CD14-positive monocyte (primary cell): ENCODE measurements around the gene PTPN7. TPM values are rescaled to one million over a fixed set of nuclear protein-coding genes. Genes with fewer than 3 reads are reported as not detected.

Experiments used
- DNase-seq, 3 donors: peaks; one replicate each; pipeline ENCODE4 v3.0.0-alpha.2; 2011 to 2022
- H2AFZ ChIP-seq: 2 replicates; pipeline ENCODE4 v1.6.0; 2012; ENCODE audit warnings: mild to moderate bottlenecking, low read depth, low read length, inconsistent platforms; ENCODE audit not compliant: insufficient read depth, poor library complexity, severe bottlenecking
- H3K27ac ChIP-seq, 2 donors: 1 replicate in 1 of 2; 2 replicates in 1 of 2; pipeline ENCODE4 v1.5.1; 2012 to 2013; ENCODE audit warnings: low read length in 2 of 2, control low read depth in 1 of 2, inconsistent platforms in 1 of 2, low read depth in 1 of 2, mild to moderate bottlenecking in 1 of 2
- H3K27me3 ChIP-seq, 2 donors: one replicate each; pipeline versions ENCODE4 v1.6.0 to v1.6.1; 2011 to 2013; ENCODE audit warnings: low read length in 2 of 2; ENCODE audit not compliant: control insufficient read depth in 2 of 2, insufficient read depth in 2 of 2
- H3K36me3 ChIP-seq, 2 donors: replicated peaks in 1 of 2; 1 replicate in 1 of 2; 2 replicates in 1 of 2; pipeline versions ENCODE4 v1.5.1 to v1.6.1; 2012 to 2013; ENCODE audit warnings: low read length in 2 of 2, control low read depth in 1 of 2, inconsistent platforms in 1 of 2, mild to moderate bottlenecking in 1 of 2; ENCODE audit not compliant: insufficient read depth in 2 of 2, control insufficient read depth in 1 of 2
- H3K4me1 ChIP-seq, 2 donors: 1 replicate in 1 of 2; 2 replicates in 1 of 2; pipeline versions ENCODE4 v1.5.1 to v1.6.1; 2012 to 2013; ENCODE audit warnings: low read length in 2 of 2, control low read depth in 1 of 2, inconsistent platforms in 1 of 2, mild to moderate bottlenecking in 1 of 2, moderate library complexity in 1 of 2; ENCODE audit not compliant: insufficient read depth in 2 of 2, control insufficient read depth in 1 of 2
- H3K4me2 ChIP-seq: replicated peaks from 2 replicates; pipeline ENCODE3; 2012; ENCODE audit warnings: low read length, moderate library complexity, mild to moderate bottlenecking; ENCODE audit not compliant: poor library complexity, severe bottlenecking; ENCODE audit errors: extremely low read depth
- H3K4me3 ChIP-seq, 3 experiments: fragments of 200-600 bp in 1 of 3; sonication (generic) in 1 of 3; replicated peaks in 1 of 3; 1 replicate in 2 of 3; 2 replicates in 1 of 3; pipeline ENCODE4 v1.5.1; 2011 to 2013; ENCODE audit warnings: low read length in 3 of 3, mild to moderate bottlenecking in 3 of 3, control low read depth in 2 of 3, low read depth in 2 of 3, inconsistent platforms in 1 of 3, moderate library complexity in 1 of 3
- H3K79me2 ChIP-seq: 2 replicates; pipeline ENCODE4 v1.6.0; 2012; ENCODE audit warnings: mild to moderate bottlenecking, control low read depth, inconsistent platforms, low read length, moderate library complexity; ENCODE audit not compliant: insufficient read depth
- H3K9ac ChIP-seq: 2 replicates; pipeline ENCODE4 v1.6.0; 2017; ENCODE audit warnings: low read length, mild to moderate bottlenecking; ENCODE audit not compliant: insufficient read depth, poor library complexity, severe bottlenecking
- H3K9me3 ChIP-seq, 2 donors: replicated peaks in 1 of 2; 1 replicate in 1 of 2; 2 replicates in 1 of 2; pipeline versions ENCODE4 v1.5.1 to v1.6.1; 2012 to 2013; ENCODE audit warnings: low read length in 2 of 2, control low read depth in 1 of 2; ENCODE audit not compliant: control insufficient read depth in 1 of 2, insufficient read depth in 1 of 2
- H4K20me1 ChIP-seq: 2 replicates; pipeline ENCODE4 v1.6.0; 2012; ENCODE audit warnings: mild to moderate bottlenecking, low read length, control low read depth, moderate library complexity; ENCODE audit not compliant: insufficient read depth
- H3K27ac Mint-ChIP-seq, 7 donors: one replicate each; pipeline ENCODE4 v1.8.0; 2020; ENCODE audit warnings: mild to moderate bottlenecking in 7 of 7, mixed read lengths in 7 of 7, moderate library complexity in 6 of 7, inconsistent platforms in 2 of 7
- H3K27me3 Mint-ChIP-seq, 3 donors: one replicate each; pipeline ENCODE4 v1.8.0; 2021 to 2022; ENCODE audit warnings: low read depth in 3 of 3, mild to moderate bottlenecking in 3 of 3, mixed read lengths in 3 of 3, moderate library complexity in 3 of 3, inconsistent platforms in 1 of 3
- H3K36me3 Mint-ChIP-seq, 2 donors: one replicate each; pipeline ENCODE4 v1.8.0; 2020; ENCODE audit warnings: mixed read lengths in 2 of 2, inconsistent platforms in 1 of 2, mild to moderate bottlenecking in 1 of 2
- H3K4me1 Mint-ChIP-seq: one replicate; pipeline ENCODE4 v1.8.0; 2020; ENCODE audit warnings: mild to moderate bottlenecking, mixed read lengths
- H3K4me3 Mint-ChIP-seq, 2 donors: one replicate each; pipeline ENCODE4 v1.8.0; 2020; ENCODE audit warnings: mild to moderate bottlenecking in 2 of 2, mixed read lengths in 2 of 2, moderate library complexity in 1 of 2
- H3K9me3 Mint-ChIP-seq, 7 donors: one replicate each; pipeline ENCODE4 v1.8.0; 2020 to 2022; ENCODE audit warnings: mixed read lengths in 7 of 7, mild to moderate bottlenecking in 6 of 7, moderate library complexity in 6 of 7, inconsistent platforms in 2 of 7
- CTCF ChIP-seq: fragments of 200-600 bp; IDR thresholded peaks from one replicate; pipeline ENCODE4 v1.8.0; 2022; ENCODE audit warnings: antibody characterized with exemption, mild to moderate bottlenecking
- WGBS: methylation state at CpG from one replicate; pipeline ENCODE4 v1.1.5; 2013; ENCODE audit warnings: missing lambda C conversion rate; ENCODE audit not compliant: insufficient coverage; 5-methylcytosine and 5-hydroxymethylcytosine counted together
- intact Hi-C, 2 donors: fragments of 100-400 bp; cut with micrococcal nuclease; formaldehyde crosslinking; loops; one replicate each; pipeline versions ENCODE4 v1.15.0 to v1.15.1; 2023
- polyA plus RNA-seq, 3 donors: library from polyadenylated mRNA; depleted of rRNA in 1 of 3; unstranded in 2 of 3; stranded (reverse) in 1 of 3; fragments of 300-500 nt in 2 of 3; fragments of >200 nt in 1 of 3; fragmentation: Illumina TruSeq in 2 of 3; gene quantifications; 1 replicate in 2 of 3; 2 replicates in 1 of 3; pipeline ENCODE4 v1.2.3, GENCODE V29; 2012 to 2021

The PTPN7 gene
- polyA plus RNA-seq, 3 donors, result 4.0 to 18.8 (median 8.3) TPM

GRCh38 chr1:202201266-202201665 lies 40.9 kb upstream of the PTPN7 start:
- no peaks in the 10 kb centered on the region for H3K36me3 ChIP-seq
- no peak overlapping the region for H3K4me3 Mint-ChIP-seq
- H3K27ac ChIP-seq, result no peak overlapping the region
- no peak overlapping the region for H3K4me2 ChIP-seq
- TF ChIP-seq CTCF, result no peak
- H4K20me1 ChIP-seq, result no peaks in the 10 kb centered on the region
- no peaks in the 10 kb centered on the region for H3K79me2 ChIP-seq
- intact Hi-C loops, result no loop called here
- H3K36me3 Mint-ChIP-seq, result no peaks in the 10 kb centered on the region
- DNase-seq, result no peak
- H3K27me3 Mint-ChIP-seq, result peaks cover 19 to 35% (median 30%) of the 10 kb centered on the region in 3 donors
- WGBS, result 90% methylated on average over 2 of the region's 3 CpGs
- H3K9ac ChIP-seq, result no peak overlapping the region
- H3K9me3 Mint-ChIP-seq, result no peaks in the 10 kb centered on the region
- peaks cover 3% of the 10 kb centered on the region for H3K4me1 Mint-ChIP-seq
- H2AFZ ChIP-seq, result no peak overlapping the region
- H3K27me3 ChIP-seq, result peaks cover 0 to 15% of the 10 kb centered on the region in 2 donors
- no peaks in the 10 kb centered on the region for H3K9me3 ChIP-seq
- no peaks in the 10 kb centered on the region for H3K4me1 ChIP-seq
- H3K4me3 ChIP-seq, result no peak overlapping the region
- no peak overlapping the region for H3K27ac Mint-ChIP-seq

GRCh38 chr1:202200669-202201068 lies 40.3 kb upstream of the PTPN7 start:
- Histone ChIP-seq H3K4me2 (no peak overlapping the region), H3K4me1 (no peaks in the 10 kb centered on the region), H3K27me3 (peaks cover 3 to 20% of the 10 kb centered on the region in 2 donors), H4K20me1 (no peaks in the 10 kb centered on the region), H3K79me2 (no peaks in the 10 kb centered on the region), H2AFZ (no peak overlapping the region), H3K9ac (no peak overlapping the region), H3K9me3 (no peaks in the 10 kb centered on the region), H3K27ac (no peak overlapping the region), H3K4me3 (no peak overlapping the region), H3K36me3 (no peaks in the 10 kb centered on the region)
- intact Hi-C loops, result no loop called here
- no peak for TF ChIP-seq CTCF
- no peak overlapping the region for H3K4me3 Mint-ChIP-seq
- WGBS, result 94% methylated on average over 5 of the region's 8 CpGs
- H3K27me3 Mint-ChIP-seq, result peaks cover 25 to 41% (median 36%) of the 10 kb centered on the region in 3 donors
- no peak overlapping the region for H3K27ac Mint-ChIP-seq
- no peak for DNase-seq
- peaks cover 3% of the 10 kb centered on the region for H3K4me1 Mint-ChIP-seq
- H3K9me3 Mint-ChIP-seq, result no peaks in the 10 kb centered on the region
- H3K36me3 Mint-ChIP-seq, result no peaks in the 10 kb centered on the region
